ENCODE measurements around the gene VARS1.

Gene VARS1

GRCh38 chr6:31775633-31776484 lies 19.7 kb downstream of the VARS1 start:
- TF ChIP-seq CTCF (IDR thresholded peaks at IDR 0.05; ENCODE audit: extremely low read depth, missing control alignments) = no peak
- DNase-seq (ENCODE audit: low spot score) = no peak

GRCh38 chr6:31775184-31775583 lies 20.4 kb downstream of the VARS1 start:
- no peak for DNase-seq (ENCODE audit: low spot score)
- TF ChIP-seq CTCF (IDR thresholded peaks at IDR 0.05; ENCODE audit: extremely low read depth, missing control alignments) = no peak

GRCh38 chr6:31771992-31772358 lies 23.6 kb downstream of the VARS1 start:
- no peak for TF ChIP-seq CTCF (IDR thresholded peaks at IDR 0.05; ENCODE audit: extremely low read depth, missing control alignments)
- no peak for DNase-seq (ENCODE audit: low spot score)

GRCh38 chr6:31770860-31771259 lies 24.7 kb downstream of the VARS1 start:
- DNase-seq (ENCODE audit: low spot score) = no peak
- no peak for TF ChIP-seq CTCF (IDR thresholded peaks at IDR 0.05; ENCODE audit: extremely low read depth, missing control alignments)

GRCh38 chr6:31769684-31770371 lies 25.7 kb downstream of the VARS1 start:
- peak; percentile 88 for TF ChIP-seq CTCF (IDR thresholded peaks at IDR 0.05; ENCODE audit: extremely low read depth, missing control alignments)
- peak; percentile 92 for DNase-seq (ENCODE audit: low spot score)

- DNase-seq (ENCODE audit: low spot score) = no peak
- no peak for TF ChIP-seq CTCF (IDR thresholded peaks at IDR 0.05; ENCODE audit: extremely low read depth, missing control alignments)
Measured at GRCh38 chr6:31768363-31769257, 26.9 kb downstream of the VARS1 start.

All from GM20000 (cell line).